Astrocyte (in vitro differentiated cells and primary cell): ENCODE measurements around the gene ZGPAT. TPM values are rescaled to one million over a fixed set of nuclear protein-coding genes. Genes with fewer than 3 reads are reported as not detected.

Experiments used
- DNase-seq: peaks from one replicate; pipeline ENCODE4 v3.0.0-alpha.2; 2010; ENCODE audit warnings: low read depth
- FAIRE-seq: peaks from 2 replicates; lab custom pipeline; 2011; peaks lifted over from hg19 to GRCh38; lab: Jason Lieb, UNC
- H2AFZ ChIP-seq: 2 replicates; pipeline ENCODE4 v1.6.0; 2012; ENCODE audit warnings: low read depth, low read length, inconsistent platforms
- H3K27ac ChIP-seq: 2 replicates; pipeline ENCODE4 v1.5.1; 2011; ENCODE audit warnings: low read depth, low read length, inconsistent platforms
- H3K27me3 ChIP-seq: 2 replicates; pipeline ENCODE4 v1.6.0; 2011; ENCODE audit warnings: low read length, inconsistent platforms; ENCODE audit not compliant: insufficient read depth
- H3K36me3 ChIP-seq: 2 replicates; pipeline ENCODE4 v1.5.1; 2011; ENCODE audit warnings: low read length, inconsistent platforms; ENCODE audit not compliant: insufficient read depth
- H3K4me1 ChIP-seq: 2 replicates; pipeline ENCODE4 v1.5.1; 2011; ENCODE audit warnings: low read length, inconsistent platforms; ENCODE audit not compliant: insufficient read depth
- H3K4me2 ChIP-seq: 2 replicates; pipeline ENCODE4 v1.6.0; 2012; ENCODE audit warnings: low read length, inconsistent platforms
- H3K4me3 ChIP-seq: 2 replicates; pipeline ENCODE4 v1.5.1; 2011; ENCODE audit warnings: low read depth, mild to moderate bottlenecking, low read length, inconsistent platforms; ENCODE audit not compliant: insufficient read depth
- H3K79me2 ChIP-seq: 2 replicates; pipeline ENCODE4 v1.6.0; 2012; ENCODE audit warnings: mild to moderate bottlenecking, low read length, inconsistent platforms; ENCODE audit not compliant: insufficient read depth
- H3K9ac ChIP-seq: 2 replicates; pipeline ENCODE4 v1.6.0; 2012; ENCODE audit warnings: mild to moderate bottlenecking, low read length, inconsistent platforms
- H3K9me3 ChIP-seq: 2 replicates; pipeline ENCODE4 v1.5.1; 2012; ENCODE audit warnings: low read depth, mild to moderate bottlenecking, low read length, inconsistent platforms; ENCODE audit not compliant: insufficient read depth
- H4K20me1 ChIP-seq: 2 replicates; pipeline ENCODE4 v1.6.0; 2012; ENCODE audit warnings: low read length, inconsistent platforms; ENCODE audit not compliant: insufficient read depth
- H3K27ac Mint-ChIP-seq: one replicate; pipeline ENCODE4 v1.8.0; 2021; ENCODE audit warnings: mild to moderate bottlenecking, mixed read lengths; ENCODE audit not compliant: unreplicated experiment
- H3K27me3 Mint-ChIP-seq: one replicate; pipeline ENCODE4 v1.8.0; 2021; ENCODE audit warnings: low read depth, mixed read lengths; ENCODE audit not compliant: unreplicated experiment
- H3K36me3 Mint-ChIP-seq: one replicate; pipeline ENCODE4 v1.8.0; 2021; ENCODE audit warnings: low read depth, mixed read lengths; ENCODE audit not compliant: unreplicated experiment
- H3K4me1 Mint-ChIP-seq: one replicate; pipeline ENCODE4 v1.8.0; 2021; ENCODE audit warnings: low read depth, mixed read lengths; ENCODE audit not compliant: unreplicated experiment
- H3K4me3 Mint-ChIP-seq: one replicate; pipeline ENCODE4 v1.8.0; 2021; ENCODE audit warnings: mild to moderate bottlenecking, moderate library complexity, mixed read lengths; ENCODE audit not compliant: unreplicated experiment
- H3K9me3 Mint-ChIP-seq: one replicate; pipeline ENCODE4 v1.8.0; 2021; ENCODE audit warnings: mild to moderate bottlenecking, mixed read lengths; ENCODE audit not compliant: unreplicated experiment
- CTCF ChIP-seq: IDR thresholded peaks from 2 replicates; pipeline ENCODE4 v1.5.1; 2011; ENCODE audit warnings: low read depth, mild to moderate bottlenecking, inconsistent platforms, low read length, moderate library complexity; ENCODE audit not compliant: insufficient read depth
- EZH2 ChIP-seq: IDR thresholded peaks from 2 replicates; pipeline ENCODE4 v1.6.1; 2012; ENCODE audit warnings: mild to moderate bottlenecking, low read length, inconsistent platforms; ENCODE audit not compliant: insufficient read depth
- total RNA-seq: library from RNA; stranded (reverse); gene quantifications from 2 replicates; pipeline ENCODE4 v1.2.1, GENCODE V29; 2021

The ZGPAT gene
- total RNA-seq, 1 donor from 2014 or later, result 24.8 TPM

DNA sequence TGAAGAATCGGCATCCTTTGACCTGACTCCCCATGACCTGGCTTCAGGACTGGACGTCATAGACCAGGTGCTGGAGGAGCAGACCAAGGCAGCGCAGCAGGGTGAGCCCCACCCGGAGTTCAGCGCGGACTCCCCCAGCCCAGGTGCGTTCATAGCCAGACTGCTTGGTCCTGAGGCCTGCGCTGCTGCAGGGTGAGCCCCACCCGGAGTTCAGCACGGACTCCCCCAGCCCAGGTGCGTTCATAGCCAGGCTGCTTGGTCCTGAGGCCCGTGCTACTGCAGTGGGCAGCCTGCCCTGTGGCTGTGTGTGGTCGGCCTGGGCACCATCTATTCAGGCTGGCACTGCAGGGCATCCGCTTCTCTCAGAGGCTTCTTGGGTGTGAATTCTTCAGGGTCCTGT lies 33.9 kb upstream of the ZGPAT start:
- no peak for FAIRE-seq
- Histone ChIP-seq H2AFZ (no peak overlapping the region), H3K9ac (no peak overlapping the region), H3K9me3 (no peaks in the 10 kb centered on the region), H3K27ac (no peak overlapping the region), H4K20me1 (no peaks in the 10 kb centered on the region), H3K79me2 (no peaks in the 10 kb centered on the region), H3K4me1 (no peaks in the 10 kb centered on the region), H3K4me3 (no peak overlapping the region), H3K27me3 (no peaks in the 10 kb centered on the region), H3K4me2 (no peak overlapping the region), H3K36me3 (peaks cover 9% of the 10 kb centered on the region)
- DNase-seq, result no peak
- H3K27me3 Mint-ChIP-seq, result no peaks in the 10 kb centered on the region
- no peaks in the 10 kb centered on the region for H3K4me1 Mint-ChIP-seq
- peaks cover 15% of the 10 kb centered on the region for H3K36me3 Mint-ChIP-seq
- no peaks in the 10 kb centered on the region for H3K9me3 Mint-ChIP-seq
- no peak for TF ChIP-seq CTCF
- TF ChIP-seq EZH2, result no peak
- H3K4me3 Mint-ChIP-seq, result no peak overlapping the region
- no peak overlapping the region for H3K27ac Mint-ChIP-seq

- Histone ChIP-seq H3K36me3 (peaks cover 6% of the 10 kb centered on the region), H3K9me3 (no peaks in the 10 kb centered on the region), H3K27ac (no peak overlapping the region), H3K79me2 (no peaks in the 10 kb centered on the region), H3K9ac (no peak overlapping the region), H3K27me3 (no peaks in the 10 kb centered on the region), H3K4me3 (no peak overlapping the region), H2AFZ (no peak overlapping the region), H3K4me1 (no peaks in the 10 kb centered on the region), H3K4me2 (no peak overlapping the region), H4K20me1 (no peaks in the 10 kb centered on the region)
- Mint-ChIP-seq H3K4me1 (no peaks in the 10 kb centered on the region), H3K9me3 (no peaks in the 10 kb centered on the region), H3K27me3 (no peaks in the 10 kb centered on the region), H3K27ac (peak overlapping the region; percentile 53), H3K36me3 (peaks cover 15% of the 10 kb centered on the region), H3K4me3 (no peak overlapping the region)
- FAIRE-seq (no peak), DNase-seq (no peak)
- TF ChIP-seq EZH2 (no peak), CTCF (no peak)
Measured at GRCh38 chr20:63675681-63676368, 32.0 kb upstream of the ZGPAT start.

GRCh38 chr20:63678071-63678470 lies 29.8 kb upstream of the ZGPAT start:
- H3K4me3 ChIP-seq, result no peak overlapping the region
- Mint-ChIP-seq H3K27ac (no peak overlapping the region), H3K27me3 (no peaks in the 10 kb centered on the region), H3K9me3 (no peaks in the 10 kb centered on the region), H3K36me3 (peaks cover 12% of the 10 kb centered on the region), H3K4me1 (no peaks in the 10 kb centered on the region), H3K4me3 (no peak overlapping the region)
- no peak for DNase-seq
- H3K27ac ChIP-seq, result no peak overlapping the region
- peaks cover 16% of the 10 kb centered on the region for H3K4me1 ChIP-seq
- TF ChIP-seq EZH2 (no peak), CTCF (no peak)
- no peak for FAIRE-seq
- H3K36me3 ChIP-seq, result peaks cover 6% of the 10 kb centered on the region
- H3K9me3 ChIP-seq, result no peaks in the 10 kb centered on the region
- H4K20me1 ChIP-seq, result no peaks in the 10 kb centered on the region
- H3K27me3 ChIP-seq, result no peaks in the 10 kb centered on the region
- no peak overlapping the region for H3K9ac ChIP-seq
- H2AFZ ChIP-seq, result no peak overlapping the region
- H3K79me2 ChIP-seq, result no peaks in the 10 kb centered on the region
- H3K4me2 ChIP-seq, result no peak overlapping the region
